ENCODE data around the gene TMEM50A.
"Not testable (repeated sequence)": the region's sequence is repeated elsewhere in the genome, so short reads cannot be mapped to it uniquely, and the experiment has no call there.

- not testable (repeated sequence) for TF ChIP-seq CTCF (IDR thresholded peaks at IDR 0.05; ENCODE audit: insufficient read depth, low read length, poor library complexity, severe bottlenecking); EZH2phosphoT487 (conservative IDR thresholded peaks at IDR 0.05; ENCODE audit: low read length)
Measured at GRCh38 chr1:25309486-25309885, 28.6 kb upstream of the TMEM50A start.

All from SU-DHL-6 (cell line).